CD4-positive, alpha-beta T cell treated with Interleukin-10 for 1 hour (primary cell): Measurements from ENCODE around the gene TRIM65.
"Not testable (repeated sequence)": the region's sequence is repeated elsewhere in the genome, so short reads cannot be mapped to it uniquely, and the experiment has no call there.

Experiments
- DNase-seq: peaks from one replicate; pipeline ENCODE4 v3.0.0-alpha.2; 2020

TRIM65 gene

DNA sequence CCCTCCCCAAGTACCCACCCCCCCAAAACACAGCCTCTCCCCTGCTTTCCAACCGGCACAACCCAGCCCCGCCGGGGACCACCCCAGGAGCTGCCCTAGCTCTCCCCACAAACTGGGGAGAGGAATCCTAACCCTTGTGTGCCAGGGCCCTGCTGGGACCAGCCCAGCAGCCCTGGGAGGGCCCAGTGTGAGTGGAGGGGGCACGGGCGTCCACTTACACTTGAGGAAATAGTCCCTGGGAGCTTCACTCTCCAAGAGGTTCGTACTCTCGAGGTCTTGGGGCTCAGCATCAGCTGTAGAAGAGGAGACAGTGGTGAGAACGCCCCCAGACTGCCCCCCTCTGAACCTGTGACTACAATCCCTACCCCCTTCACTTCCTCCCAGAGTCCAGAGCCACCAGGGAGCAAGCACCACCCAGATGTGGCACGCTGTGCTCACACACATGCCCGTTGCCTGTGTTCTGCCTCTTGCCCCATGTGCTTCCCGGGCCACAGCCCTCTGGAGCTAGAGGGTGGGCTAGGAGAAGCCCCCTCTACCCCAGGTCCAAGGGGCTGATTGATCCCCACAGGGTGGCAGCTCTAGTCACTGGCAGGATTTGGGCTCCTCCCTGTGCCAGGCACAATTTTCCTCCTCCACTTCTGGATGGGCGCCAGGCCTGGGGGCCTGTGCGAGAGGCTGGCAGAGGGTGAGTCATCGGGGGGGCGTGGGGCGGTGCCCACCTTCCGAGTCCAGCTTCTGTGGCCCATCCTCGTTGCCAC lies 21.4 kb downstream of the TRIM65 start:
- DNase-seq = no peak

DNA sequence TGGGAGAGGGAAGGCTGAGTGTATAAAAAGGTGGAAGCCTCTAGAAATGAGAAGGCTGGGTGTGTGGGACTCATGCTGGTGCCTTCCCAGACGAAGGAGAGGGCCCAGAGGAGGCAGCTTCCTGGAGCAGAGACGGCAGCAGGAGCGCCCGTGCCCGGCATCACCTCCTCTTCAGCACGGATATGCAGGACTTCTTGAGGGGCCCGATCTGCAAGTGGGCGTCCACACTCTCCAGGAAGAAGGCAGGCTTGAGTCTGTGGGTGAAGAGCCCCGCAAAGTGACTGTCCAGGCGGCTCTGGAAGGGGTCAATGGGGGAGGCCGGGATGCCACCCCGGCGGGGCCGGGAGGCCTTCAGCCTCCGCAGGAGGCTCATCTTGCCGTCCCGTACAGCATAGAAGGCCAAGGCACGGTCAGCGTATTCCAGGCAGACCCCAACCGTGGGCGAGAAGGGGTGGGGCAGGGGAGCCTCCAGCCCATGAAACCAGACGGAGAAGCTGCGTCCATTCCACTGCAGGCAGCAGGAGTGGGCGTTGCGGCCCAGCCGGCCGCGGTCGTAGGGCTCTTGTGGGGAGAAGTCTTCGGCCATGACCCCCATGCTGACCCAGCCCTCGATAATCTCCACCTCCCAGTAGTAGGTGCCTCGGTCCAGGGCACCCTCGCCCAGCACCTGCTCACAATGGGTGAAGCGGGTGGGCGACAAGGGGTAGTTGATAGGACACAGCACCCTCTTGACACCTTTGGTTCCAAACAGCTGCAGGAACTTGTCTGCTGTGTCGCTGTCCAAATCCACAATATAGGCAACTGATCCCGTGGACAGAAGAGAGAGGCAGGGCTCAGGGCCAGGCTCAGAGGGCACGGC lies 22.2 kb downstream of the TRIM65 start:
- DNase-seq = no peak

DNA sequence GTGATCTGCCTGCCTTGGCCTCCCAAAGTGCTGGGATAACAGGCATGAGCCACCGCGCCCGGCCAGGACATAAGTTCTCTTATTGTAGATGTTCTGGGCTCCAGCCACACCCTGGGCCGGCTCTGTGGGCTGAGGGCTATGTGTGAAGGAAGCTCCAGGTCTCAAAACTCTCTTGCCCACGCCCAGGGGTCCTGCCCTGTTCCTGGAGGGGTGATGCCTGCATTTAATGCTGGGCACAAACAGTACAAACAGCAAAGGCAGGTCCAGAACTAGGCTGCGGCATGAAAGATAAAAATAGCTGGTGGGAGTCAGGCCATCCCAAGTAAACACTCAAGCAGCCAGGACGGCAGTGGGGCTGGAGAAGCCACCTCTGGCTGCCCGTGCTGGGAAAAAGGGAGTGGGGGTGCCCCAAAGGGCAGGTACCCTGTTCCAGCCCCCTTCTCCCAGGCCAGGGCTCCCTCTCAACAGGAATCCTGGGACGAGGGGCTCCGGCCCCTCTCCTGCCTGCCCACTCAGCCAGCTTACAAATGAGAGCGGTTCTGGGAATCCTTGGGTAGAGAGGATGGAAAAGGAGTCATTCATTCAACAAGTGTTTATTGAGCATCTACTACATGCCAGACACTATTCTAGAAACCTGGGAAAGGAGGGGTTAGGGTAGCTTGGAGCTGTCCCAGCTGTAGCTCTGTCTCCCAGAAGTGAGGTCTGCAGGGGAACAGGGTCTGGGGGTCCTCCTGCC lies 23.0 kb downstream of the TRIM65 start:
- no peak for DNase-seq

DNA sequence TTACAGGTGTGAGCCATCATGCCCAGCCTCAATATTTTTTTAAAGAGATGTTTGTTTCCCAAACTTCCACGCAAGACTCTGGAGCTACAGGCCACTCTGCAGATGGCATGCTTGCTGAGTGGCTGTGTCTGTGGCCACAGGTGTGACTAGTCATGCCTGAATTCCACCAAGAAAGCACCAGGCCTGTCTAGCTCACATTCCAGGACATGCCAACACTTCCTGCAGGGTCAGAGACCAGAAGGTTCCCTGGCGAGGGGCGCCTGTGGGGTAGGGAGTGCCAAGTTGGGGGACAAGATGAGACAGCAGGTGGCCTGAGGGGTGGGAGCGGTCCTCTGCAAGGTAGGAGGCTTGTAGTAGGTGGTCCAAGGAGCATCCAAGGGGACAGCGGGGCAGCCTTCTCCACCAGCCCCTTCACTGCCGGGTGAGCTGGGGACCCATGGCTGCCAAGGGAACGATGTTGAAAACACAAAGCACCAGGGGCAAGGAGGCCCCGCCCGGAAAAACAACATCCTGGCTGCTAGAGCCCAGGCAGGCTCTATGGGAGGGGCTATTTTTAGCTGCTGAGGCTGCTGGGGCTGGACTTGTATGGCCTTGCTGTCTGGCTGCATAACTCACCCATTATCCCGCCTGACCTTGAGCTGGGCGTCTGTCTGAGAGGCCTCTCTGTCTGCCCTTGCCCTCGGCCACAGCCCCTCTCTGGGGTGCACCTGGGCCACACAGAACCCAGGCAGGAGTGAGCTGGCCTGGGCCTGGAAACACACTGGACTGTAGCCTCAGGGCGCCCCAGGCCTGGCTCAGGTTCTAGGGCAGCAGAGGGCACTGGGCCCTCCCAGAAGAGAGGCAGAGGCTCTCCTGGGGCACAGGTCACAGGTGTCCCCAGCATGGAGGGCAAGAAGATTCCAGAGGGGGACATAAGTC lies 24.1 kb downstream of the TRIM65 start:
- peak; percentile 80 for DNase-seq

DNA sequence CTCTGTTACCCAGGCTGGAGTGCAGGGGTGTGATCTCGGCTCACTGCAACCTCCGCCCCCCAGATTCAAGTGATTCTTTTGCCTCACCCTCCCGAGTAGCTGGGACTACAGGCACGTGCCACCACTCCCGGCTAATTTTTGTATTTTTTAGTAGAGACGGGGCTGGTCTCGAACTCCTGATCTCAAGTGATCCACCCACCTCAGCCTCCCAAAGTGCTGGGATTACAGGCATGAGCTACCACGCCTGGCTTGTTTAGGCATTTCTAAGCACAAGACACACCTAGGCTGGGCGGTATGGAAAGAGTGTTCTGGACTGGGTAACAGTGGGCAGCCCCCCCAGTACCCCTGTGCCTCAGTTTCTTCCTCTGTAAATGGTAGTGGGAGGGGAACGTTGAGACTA lies 26.5 kb downstream of the TRIM65 start:
- not testable (repeated sequence) for DNase-seq

DNA sequence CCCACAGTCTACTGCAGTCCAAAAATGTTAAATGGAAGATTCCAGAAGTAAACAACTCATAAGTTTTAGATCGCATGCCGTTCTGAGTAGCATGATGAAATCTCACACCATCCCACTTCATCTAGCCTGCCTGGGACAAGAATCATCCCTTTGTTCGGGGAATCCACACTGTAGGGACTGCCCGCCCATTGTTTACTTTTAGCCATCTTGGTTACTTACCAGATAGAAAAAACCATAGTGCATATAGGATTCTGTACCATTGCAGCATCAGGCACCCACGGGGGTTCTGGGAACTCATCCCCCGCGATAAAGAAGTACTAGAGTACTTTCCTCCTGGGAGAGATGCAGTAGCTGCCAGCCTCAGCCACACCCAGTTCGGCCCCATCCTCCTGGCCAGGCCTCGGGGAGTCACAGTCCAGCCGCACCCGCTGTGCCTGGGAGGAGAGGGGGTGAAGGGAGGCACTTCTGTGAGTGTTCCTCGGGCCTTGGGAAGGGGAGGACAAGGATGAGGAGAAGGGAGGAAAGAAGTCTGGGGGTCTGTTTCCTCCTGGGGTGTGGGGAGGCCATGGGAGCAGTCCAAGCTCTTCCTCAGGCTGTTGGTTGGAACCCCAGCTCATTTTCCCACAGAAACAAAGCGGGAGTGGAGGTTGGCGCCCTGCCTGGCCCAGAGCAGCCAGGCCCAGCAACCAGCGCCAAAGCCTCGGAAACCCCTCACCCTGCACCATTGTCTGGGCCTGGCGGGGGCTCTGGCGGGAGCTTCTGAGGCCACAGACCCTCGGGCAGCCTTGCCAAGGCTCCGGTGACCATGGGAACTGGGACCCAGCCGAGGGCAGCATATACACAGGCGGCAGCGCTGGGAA lies 27.2 kb downstream of the TRIM65 start:
- DNase-seq = no peak

DNA sequence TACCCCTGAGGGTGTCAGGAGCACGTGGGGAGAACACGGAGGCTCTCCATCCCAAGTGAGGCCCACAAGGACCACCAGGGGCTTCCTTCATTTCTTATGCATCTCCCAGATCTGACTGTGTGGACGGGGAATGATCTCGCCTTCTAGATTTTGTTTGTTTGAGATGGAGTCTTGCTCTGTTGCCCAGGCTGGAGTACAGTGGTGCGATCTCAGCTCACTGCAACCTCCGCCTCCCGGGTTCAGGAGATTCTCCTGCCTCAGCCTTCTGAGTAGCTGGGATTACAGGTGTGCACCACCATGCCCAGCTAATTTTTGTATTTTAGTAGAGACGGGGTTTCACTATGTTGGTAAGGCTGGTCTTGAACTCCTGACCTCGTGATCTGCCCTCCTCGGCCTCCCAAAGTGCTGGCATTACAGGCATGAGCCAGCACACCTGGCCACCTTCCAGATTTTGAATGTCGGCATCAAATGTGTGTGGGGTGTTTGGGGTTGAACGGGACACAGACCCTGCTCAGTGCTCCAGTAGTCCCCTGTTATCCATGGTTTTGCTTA lies 27.9 kb downstream of the TRIM65 start:
- DNase-seq = not testable (repeated sequence)

DNA sequence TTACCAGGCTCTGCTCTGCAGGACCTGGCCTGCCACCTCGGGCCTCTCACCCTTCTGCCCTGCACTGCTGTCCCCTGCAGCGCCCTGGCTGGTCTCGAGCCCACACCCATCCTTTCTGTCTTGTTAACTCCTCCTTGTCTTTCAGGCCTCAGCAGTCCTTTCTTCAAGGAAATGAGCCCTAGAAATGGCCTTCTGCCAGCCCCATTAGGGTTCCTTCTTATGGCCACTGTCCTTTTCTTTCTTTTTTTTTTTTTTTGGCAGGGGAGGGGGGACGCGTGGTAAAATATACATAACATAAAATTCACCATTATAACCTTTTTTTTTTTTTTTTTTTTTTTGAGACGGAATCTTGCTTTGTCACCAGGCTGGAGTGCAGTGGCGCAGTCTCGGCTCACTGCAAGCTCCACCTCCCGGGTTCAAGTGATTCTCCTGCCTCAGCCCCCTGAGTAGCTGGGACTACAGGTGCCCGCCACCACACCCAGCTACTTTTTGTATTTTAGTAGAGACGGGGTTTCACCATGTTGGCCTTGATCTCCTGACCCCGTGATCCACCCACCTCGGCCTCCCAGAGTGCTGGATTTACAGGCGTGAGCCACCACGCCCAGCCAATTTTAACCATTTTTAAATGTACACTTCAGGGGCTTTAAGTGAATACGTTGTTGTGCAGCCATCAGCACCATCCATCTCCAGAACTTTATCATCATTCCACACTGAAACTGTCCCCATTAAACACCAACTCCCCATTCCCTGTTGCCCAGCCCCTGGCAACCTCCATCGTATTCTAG lies 31.2 kb downstream of the TRIM65 start:
- not testable (repeated sequence) for DNase-seq

DNA sequence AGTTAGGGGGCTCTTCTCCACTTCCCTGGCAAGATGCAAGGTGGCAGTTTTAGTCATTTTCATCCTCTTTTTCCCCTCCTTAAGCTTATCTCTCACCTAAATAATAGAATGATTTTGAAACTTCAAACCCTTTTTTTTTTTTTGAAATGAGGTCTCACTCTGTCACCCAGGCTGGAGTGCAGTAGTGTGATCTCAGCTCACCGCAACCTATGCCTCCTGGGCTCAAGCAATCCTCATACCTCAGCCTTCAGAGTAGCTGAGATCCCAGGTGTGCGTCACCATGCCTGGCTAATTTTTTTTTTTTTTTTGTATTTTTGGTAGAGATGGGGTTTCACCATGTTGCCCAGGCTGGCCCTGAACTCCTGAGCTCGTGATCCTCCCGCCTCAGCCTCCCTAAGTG lies 31.9 kb downstream of the TRIM65 start:
- DNase-seq = peak; percentile 39

DNA sequence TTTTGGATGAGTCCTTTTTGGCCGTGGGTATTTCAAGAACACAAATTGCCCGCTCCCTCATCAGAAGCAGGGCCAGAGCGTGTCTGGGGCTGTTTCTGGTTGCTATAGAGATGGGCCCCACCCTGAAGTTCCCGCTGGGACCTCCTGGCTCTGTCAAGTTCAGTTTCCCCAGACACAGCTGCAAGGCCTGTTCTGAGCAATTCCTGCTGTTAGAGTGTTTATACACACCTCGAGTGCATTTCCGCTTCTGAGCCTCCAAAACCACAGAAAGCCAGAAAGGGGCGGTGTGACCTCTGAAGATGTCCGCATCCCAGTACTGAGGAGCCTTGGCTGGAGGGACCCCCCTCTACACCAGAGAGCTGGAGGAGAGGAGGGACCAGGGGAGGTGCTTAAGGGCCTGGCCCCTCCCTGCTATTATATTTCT lies 32.3 kb downstream of the TRIM65 start:
- DNase-seq = peak; percentile 64

DNA sequence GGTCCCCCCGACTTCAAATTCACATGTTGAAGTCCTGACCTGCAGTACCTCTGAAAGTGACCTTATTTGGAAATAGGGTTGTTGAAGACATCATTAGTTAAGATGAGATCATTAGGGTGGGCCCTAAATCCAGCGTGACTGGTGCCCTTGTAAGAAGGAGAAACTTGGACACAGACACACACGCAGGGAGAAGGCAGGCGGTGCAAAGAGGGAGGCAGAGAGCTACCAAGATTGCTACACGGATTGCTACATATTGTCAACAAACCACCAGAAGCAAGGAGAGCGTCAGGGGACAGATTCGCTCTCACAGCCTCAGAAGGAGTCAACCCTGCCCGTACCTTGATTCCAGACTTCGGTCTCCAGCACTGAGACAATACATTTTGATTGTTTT lies 34.8 kb downstream of the TRIM65 start:
- no peak for DNase-seq

DNA sequence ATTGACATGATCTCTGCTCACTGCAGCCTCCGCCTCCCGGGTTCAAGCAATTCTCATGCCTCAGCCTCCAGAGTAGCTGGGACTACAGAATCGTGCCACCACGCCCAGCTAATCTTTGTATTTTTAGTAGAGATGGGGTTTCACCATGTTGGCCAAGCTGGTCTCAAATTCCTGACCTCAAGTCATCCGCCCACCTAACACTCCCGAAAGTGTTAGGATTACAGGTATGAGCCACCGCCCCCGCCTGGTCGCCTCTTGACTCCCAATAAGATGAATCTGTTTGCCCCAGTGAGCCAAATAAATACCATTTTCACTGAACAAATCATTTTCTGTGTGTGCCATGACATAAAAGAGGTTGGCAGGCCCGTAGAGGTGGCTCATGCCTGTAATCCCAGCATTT lies 37.4 kb downstream of the TRIM65 start:
- DNase-seq = not testable (repeated sequence)

DNA sequence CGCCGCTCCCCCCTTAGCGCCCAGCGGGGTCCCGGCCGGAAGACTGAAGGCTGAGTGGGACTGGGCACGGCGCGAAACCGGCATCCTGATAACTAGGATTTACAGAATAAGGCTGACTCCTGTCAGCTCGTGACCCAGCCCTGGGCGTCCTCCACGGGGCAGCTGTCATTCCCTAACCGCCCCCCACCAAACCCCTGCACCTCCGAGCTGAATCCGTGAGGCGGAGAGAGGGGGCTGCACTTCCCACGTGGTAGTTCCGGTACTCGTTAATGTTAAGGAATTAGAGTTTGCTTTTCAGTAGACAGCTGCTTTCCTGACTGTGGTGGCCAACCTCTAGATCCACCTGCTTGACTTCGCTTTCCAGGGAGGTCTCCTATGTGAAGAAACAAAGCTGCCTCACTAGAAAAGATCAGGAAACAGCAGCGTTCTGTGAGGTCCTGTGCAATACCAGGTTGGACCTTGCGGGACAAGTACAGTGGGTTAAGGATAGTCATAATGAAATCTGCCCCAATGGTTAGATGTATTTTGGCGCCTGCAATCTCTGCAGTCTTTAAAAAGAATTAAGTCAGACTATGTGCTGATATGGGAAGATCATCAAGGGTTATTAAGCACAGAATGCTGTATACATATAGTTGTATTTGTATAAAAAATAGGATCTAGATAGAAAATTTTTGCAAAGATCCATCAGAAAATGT lies 40.5 kb downstream of the TRIM65 start:
- DNase-seq = peak; percentile 18

DNA sequence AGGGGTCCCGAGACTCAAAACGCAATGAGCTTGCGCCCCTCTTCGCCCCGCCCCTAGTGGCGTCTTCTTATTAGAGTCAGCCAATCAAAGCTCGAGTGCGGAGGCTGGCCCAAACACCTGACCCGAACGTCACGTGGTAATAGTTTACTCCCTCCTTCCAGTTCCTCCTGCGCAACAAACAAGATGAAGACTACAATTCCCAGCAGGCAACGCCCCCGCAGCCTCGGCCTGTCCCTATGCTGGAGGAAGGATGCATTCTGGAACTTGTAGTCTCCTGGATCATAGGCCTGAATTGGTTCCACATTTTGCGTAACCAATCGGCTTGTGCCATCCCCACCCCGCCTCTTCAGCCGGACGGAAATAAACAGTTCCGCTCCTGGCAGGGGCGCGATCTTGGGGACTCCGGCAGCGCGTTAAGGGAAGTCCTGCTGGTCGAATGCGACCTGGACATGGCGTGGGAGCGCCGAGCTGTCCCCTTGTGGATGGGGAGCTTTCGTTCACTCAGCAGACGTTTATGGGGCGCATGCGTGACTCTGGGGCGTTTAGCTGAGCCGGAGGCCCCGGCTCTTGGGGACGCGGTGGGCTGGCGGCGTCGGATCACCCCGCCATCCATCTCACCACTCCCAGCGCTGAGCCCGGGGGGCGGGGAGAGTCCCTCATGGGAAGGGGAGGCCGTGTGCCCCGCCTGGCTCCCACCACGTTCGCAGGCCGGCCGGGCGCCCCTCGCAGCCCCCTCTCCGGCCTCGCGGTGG lies 41.3 kb downstream of the TRIM65 start, which contains the start of gene WBP2:
TSS of gene WBP2 (minus strand) at position 26 of the 752 bp plus-strand sequence. CDS start 38 bp downstream, outside the sequence.
- peak; percentile 99 for DNase-seq

DNA sequence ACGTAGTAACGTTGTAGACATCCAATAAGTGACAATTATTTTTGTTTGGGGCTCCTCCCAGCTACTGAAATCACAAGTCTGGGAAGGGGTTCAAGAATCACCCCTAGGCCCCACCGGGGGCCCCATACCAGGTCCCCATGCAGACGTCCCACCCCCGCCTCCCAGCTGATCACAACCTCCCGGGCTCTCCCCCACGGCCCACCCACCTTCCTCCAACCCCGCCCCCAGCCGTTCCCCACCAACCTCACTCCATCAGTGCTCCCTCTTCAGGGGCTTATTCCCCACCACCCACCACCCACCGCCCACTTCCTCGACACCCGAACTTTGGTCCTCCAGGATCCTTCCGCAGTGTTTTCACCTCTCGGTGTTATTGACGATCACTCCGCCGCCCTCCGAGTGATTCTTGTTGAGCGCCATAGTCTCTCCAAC lies 41.9 kb downstream of the TRIM65 start:
- DNase-seq = no peak

DNA sequence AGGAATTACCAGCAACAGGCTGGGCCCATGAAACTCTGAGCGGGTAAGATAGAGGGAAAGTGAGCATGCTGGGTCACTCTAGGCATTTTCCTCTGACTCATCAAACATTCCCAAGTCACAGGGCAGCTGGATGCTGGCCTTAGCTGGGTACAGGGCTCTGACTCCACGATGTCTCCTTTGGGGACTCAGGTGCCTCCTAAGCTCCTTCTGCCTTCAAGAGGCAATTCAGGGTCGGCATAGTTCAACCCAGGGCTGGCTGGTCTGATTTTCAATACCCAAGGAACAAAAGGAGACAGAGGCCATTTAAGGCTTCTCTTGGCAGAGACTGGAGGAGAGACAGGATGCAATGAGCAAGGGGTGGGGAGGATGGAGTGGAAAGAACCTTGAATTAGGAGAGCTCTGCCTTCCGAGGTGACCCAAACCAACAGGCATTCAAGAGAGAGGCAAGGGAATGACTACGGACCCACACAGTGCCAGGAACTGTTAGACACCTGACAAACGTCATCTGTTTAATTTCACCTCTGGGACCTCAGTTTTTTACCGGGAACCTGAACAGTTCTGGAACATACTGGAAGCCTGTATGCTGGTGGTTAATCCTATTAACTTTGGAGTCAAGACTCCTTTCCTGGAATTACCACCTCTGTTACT lies 42.5 kb downstream of the TRIM65 start:
- peak; percentile 23 for DNase-seq

DNA sequence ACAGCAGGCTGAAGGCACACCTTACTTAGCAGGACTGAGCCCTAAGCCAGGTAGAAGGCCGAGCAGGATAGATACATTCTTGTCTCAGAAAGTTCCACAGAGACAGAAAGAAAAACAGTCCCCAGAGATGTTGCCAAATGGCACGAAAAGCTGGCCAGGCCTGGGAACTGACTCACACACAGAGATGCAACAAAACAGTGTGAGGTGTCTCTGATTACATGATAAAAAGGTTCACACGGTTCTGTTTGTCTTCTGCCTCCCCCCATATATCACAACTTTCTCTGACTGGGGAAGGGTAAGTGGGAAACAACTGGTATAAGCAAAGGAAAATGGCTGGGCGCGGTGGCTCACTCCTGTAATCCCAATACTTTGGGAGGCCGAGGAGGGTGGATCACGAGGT lies 43.3 kb downstream of the TRIM65 start:
- no peak for DNase-seq

DNA sequence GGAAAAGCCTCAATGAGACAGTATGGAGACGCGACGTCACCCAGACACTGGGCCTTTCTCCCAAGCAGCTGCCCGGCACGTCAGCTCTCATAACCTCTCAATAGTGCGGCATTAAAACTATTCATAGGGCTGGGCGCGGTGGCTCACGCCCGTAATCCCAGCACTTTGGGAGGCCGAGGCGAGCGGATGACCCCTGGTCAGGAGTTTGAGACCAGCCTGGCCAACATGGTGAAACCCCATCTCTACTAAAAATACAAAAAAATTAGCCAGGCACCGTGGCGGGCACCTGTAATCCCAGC lies 45.1 kb downstream of the TRIM65 start:
- DNase-seq = not testable (repeated sequence)
